Left colon (tissue), 2 donors: ENCODE data around the gene PAGR1. TPM values are rescaled to one million over a fixed set of nuclear protein-coding genes. Genes with fewer than 3 reads are reported as not detected.
"Not testable (repeated sequence)": the region's sequence is repeated elsewhere in the genome, so short reads cannot be mapped to it uniquely, and the experiment has no call there.

Source experiments
- ATAC-seq: fragments of 200-7000 bp; cut with Tn5 transposase; one replicate; pipeline ENCODE4 v1.9.1; 2020; ENCODE audit warnings: mild to moderate bottlenecking, moderate library complexity
- DNase-seq, 2 donors: peaks; one replicate each; pipeline ENCODE4 v3.0.0-alpha.2; 2020
- intact Hi-C, 2 donors: fragments of 100-400 bp; cut with DNase I in 1 of 2; cut with micrococcal nuclease in 1 of 2; formaldehyde crosslinking; loops; one replicate each; pipeline versions ENCODE4 v1.11.2 to v1.14.0; 2022; cut with DNase I, micrococcal nuclease
- long read RNA-seq: library from polyadenylated mRNA; unstranded; transcript quantifications from one replicate; pipeline ENCODE4 v2.0.0, GENCODE V29; 2021
- total RNA-seq, 2 donors: library from RNA; stranded (reverse); fragmentation: NEBNext Ultra II Directional; extraction: Animal tissue kit (Norgen Biotek cat#: 25700); gene quantifications; one replicate each; pipeline ENCODE4 v1.2.1, GENCODE V29; 2021
- donor health status: DM: no; HTN: no; CAD: no.
- donor health status: DM: yes; HTN: yes; CAD: no.

Gene PAGR1
- 10 to 100 TPM; 16.8 to 17.4 TPM for total RNA-seq
- long read RNA-seq, transcript PAGR1-201 (3 exons, 1,702 nt): major isoform, 52 of 53 reads
- long read RNA-seq, partial matches to known transcripts: 0 of 53 reads
- long read RNA-seq, other reads (novel, unspliced or antisense): 1 of 53 reads

GRCh38 chr16:29815793-29816693, at the start of gene PAGR1:
Gene PAGR1 (plus strand): TSS chr16:29816152. CDS start chr16:29816526, 374 bp downstream.
- intact Hi-C loops: no loop called here
- ATAC-seq: peak; percentile 64
- peak; percentile 98 for DNase-seq

GRCh38 chr16:29766571-29766970, 49.4 kb upstream of the PAGR1 start:
- no peak for DNase-seq
- no peak for ATAC-seq
- intact Hi-C loops: no loop called here

GRCh38 chr16:29767062-29767461, 48.9 kb upstream of the PAGR1 start:
- ATAC-seq (no peak), DNase-seq (no peak)
- intact Hi-C loops: no loop called here

DNA sequence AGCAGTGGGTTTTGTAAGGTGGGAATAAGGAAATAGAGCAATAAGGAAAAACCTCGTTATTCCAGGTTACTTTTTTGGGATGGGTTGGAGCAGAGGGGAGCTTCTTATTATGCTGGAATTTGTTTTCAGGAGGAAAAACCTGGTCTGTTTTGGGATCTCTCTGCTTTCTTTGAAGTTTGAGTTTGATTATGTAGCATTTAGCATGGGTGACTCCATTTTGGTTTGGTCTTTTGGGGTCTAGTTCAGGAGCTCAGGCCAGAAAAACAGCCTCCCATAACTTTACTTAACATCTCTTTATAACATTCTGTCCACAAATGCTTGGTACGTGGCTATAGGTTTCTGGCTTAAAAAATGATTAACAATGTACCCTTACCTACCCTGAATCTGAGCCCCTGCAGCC, 46.4 kb upstream of the PAGR1 start:
- intact Hi-C loops: no loop called here
- DNase-seq: no peak
- no peak for ATAC-seq

- peak in 1 of 2 donors; percentile 45 for DNase-seq
- intact Hi-C loops: no loop called here
- ATAC-seq: peak; percentile 59
These were observed 45.6 kb upstream of the PAGR1 start for GRCh38 chr16:29770250-29770929.

DNA sequence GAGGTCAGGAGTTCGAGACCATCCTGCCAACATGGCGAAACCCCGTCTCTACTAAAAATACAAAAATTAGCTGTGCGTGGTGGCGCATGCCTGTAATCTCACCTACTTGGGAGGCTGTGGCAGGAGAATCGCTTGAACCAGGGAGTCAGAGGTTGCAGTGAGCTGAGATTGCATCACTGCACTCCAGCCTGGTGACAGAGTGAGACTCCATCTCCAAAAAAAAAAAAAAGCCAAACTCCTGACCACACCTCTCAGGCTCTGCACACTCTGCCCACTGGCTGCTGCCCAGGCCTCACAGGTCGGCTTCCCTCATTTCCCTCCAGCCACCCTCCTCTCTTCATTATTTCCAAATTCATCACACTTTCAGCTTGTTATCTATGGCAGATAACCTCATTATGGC, 43.6 kb upstream of the PAGR1 start:
- intact Hi-C loops, DNase-seq, ATAC-seq: not testable (repeated sequence)

DNA sequence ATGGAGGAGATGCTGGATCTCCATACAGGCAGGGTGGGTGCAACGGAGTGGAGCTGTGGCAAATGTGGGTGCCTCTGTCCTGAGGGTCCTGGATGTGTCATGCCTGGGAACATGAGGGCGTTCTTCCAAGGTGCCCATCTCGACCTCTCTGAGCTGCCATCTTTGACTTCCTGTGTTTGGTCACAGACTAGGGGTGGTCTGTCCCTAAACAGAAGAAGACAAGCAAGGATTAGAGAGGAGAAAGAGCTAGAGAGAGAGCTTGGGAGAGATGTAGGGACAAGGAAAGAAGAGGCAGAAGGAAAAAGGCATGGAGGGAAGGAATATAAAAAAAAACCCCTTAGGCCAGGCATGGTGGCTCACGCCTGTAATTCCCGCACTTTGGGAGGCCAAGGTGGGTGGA, 41.2 kb upstream of the PAGR1 start:
- intact Hi-C loops: no loop called here
- ATAC-seq (no peak), DNase-seq (no peak)

GRCh38 chr16:29775742-29776408, 40.1 kb upstream of the PAGR1 start:
- intact Hi-C loops: no loop called here
- ATAC-seq (peak; percentile 43), DNase-seq (no peak)

DNA sequence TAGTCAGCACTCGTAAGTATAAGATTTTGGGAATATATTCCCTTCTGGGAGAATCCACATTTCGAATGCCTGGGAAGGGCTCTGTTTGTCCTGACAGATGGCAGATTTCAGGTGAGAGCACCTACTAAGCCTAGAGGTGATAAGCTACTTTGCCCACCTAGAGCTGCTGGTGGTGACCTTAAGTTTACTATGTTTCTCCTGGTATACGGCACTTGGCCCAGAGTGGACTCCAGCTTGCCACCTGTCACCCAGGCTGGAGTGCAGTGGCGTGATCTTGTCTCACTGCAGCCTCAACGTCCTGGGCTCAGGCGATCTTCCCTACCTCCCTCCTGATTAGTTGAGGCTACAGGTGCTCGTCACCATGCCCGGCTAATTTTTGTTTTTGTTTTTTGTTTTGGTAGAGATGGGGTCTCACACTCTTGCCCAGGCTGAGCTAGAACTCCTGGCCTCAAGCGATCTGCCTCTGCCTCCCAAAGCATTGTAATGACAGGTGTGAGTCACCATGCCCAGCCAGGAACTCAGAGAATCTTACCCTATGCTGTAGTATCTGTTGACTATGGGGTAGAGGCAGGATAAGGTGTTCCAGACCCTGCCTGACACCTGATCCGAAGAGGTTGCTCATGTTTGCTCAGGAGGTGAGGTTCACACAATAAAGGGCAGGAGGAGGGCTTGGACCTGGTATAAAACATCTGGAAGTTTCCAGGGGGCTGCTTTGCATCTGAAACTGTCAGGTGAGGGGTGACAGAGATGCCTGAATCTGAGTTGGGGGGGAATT, 38.2 kb upstream of the PAGR1 start, which contains the start of gene ZG16:
ZG16 (plus strand) TSS at position 681 of the 775 bp plus-strand sequence. CDS start 1,011 bp downstream, outside the sequence.
- intact Hi-C loops: no loop called here
- ATAC-seq: peak; percentile 67
- no peak for DNase-seq

- intact Hi-C loops: no loop called here
- DNase-seq (no peak), ATAC-seq (no peak)
These were observed 36.5 kb upstream of the PAGR1 start for GRCh38 chr16:29779474-29779873.

DNA sequence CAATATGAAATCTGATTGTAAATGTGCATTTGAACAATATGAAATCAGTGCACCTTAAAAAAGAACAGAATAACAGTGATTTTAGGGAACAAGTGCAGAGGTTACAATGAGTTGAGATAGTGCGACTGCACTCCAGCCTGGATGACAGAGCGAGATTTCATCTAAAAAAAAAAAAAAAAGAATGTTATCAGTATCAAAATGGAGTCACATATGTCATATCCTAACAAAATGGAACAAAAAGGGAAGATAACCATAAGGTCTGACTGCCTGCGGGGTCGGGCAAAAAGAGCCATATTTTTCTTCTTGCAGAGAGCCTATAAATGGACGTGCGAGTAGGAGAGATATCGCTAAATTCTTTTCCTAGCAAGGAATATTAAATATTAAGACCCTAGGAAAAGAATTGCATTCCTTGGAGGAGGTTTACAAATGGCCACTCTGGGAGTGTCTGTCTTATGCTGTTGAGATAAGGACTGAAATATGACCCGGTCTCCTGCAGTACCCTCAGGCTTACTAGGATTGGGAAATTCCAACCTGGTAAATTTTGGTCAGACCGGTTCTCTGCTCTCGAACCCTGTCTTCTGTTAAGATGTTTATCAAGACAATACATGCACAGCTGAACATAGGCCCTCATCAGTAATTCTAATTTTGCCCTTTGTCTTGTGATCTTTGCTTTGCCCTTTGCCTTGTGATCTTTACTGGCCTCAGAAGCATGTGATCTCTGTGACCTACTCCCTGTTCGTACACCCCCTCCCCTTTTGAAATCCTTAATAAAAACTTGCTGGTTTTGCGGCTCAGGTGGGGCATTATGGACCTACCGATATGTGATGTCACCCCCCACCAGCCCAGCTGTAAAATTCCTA, 32.6 kb upstream of the PAGR1 start:
- intact Hi-C loops, DNase-seq: not testable (repeated sequence)
- ATAC-seq: peak; percentile 14

DNA sequence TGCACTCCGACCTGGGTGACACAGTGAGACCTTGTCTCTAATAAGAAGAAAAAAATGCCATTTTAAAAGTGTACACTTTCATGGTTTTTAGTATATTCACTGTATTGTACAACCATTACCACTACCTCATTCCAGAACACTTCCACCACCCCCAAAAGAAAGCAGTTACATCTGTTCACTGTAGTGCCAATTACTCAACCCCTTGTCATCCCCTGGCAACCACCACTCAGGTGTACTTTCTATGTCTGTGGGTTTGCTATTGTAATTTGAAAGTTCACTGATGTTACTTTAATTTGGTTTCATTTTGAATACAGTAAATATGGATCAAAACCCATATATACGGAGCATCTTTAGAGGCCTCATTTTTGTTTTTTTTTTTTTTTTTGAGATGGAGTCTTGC, 31.8 kb upstream of the PAGR1 start:
- ATAC-seq: peak; percentile 25
- intact Hi-C loops: no loop called here

GRCh38 chr16:29784901-29785500, 31.0 kb upstream of the PAGR1 start:
- intact Hi-C loops: no loop called here
- ATAC-seq (peak; percentile 4), DNase-seq (peak; percentile 38 to 67)

More for the DNA sequence above, 31.8 kb upstream of the PAGR1 start:
- DNase-seq: no peak

GRCh38 chr16:29787155-29787554, 28.8 kb upstream of the PAGR1 start:
- DNase-seq, ATAC-seq, intact Hi-C loops: not testable (repeated sequence)

GRCh38 chr16:29789775-29790182, 26.2 kb upstream of the PAGR1 start:
- ATAC-seq: peak; percentile 1
- no peak for DNase-seq
- intact Hi-C loops: no loop called here

GRCh38 chr16:29790183-29790948, 25.6 kb upstream of the PAGR1 start, which contains the start of gene KIF22:
Gene KIF22 (plus strand): TSS chr16:29790751. CDS start chr16:29790760, 9 bp downstream.
- intact Hi-C loops: no loop called here
- ATAC-seq (peak; percentile 93), DNase-seq (peak; percentile 99)
